ENCODE measurements around the gene MAGEB1.

Gene MAGEB1

DNA sequence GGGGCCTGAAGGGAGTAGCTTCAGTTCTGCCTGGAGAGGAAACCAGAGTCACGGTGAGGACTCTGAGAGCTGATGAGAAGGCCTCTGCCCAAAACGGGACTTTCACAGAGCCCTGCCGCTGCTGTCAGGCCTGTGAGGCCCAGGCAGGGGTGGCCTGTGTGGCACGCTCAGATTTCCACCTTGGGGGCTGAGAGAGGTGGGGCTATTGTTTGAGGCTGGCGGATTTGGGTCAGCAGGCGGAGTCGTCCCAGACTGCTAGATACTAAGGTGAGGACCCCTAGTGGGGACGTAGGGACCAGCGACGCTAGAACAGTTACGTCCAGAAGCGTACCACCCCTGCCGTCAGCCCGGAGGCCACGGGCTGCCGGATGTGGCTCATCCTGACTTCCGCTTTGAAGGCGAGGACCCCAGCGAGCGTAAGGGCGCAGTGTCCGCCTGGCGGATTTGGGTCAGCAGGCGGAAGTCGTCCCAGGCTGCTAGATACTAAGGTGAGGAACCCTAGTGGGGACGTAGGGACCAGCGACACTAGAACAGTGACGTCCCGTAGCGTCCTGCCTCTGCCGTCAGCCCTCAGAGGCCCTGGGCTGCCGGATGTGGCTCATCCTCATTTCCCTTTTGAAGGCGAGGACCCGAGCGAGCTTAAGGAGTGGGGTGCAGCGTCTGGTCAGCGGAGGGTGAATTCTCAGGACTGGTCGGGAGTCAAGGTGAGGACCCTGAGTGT, at the start of gene MAGEB1:
TSS of gene MAGEB1 (plus strand) at position 378 of the 721 bp plus-strand sequence. CDS start 3,348 bp downstream, outside the sequence.
- TF ChIP-seq, protein P1, sequence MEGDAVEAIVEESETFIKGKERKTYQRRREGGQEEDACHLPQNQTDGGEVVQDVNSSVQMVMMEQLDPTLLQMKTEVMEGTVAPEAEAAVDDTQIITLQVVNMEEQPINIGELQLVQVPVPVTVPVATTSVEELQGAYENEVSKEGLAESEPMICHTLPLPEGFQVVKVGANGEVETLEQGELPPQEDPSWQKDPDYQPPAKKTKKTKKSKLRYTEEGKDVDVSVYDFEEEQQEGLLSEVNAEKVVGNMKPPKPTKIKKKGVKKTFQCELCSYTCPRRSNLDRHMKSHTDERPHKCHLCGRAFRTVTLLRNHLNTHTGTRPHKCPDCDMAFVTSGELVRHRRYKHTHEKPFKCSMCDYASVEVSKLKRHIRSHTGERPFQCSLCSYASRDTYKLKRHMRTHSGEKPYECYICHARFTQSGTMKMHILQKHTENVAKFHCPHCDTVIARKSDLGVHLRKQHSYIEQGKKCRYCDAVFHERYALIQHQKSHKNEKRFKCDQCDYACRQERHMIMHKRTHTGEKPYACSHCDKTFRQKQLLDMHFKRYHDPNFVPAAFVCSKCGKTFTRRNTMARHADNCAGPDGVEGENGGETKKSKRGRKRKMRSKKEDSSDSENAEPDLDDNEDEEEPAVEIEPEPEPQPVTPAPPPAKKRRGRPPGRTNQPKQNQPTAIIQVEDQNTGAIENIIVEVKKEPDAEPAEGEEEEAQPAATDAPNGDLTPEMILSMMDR (IDR thresholded peaks at IDR 0.05; ENCODE audit: low read depth, low read length, missing control alignments) = no peak
- H3K4me3 ChIP-seq (ENCODE audit: low read depth, low read length) = no peak within 1 kb of the TSS
- in situ Hi-C loops (cut with HindIII; ENCODE audit: low sequenced_read_pairs) = no loop called here
- DNase-seq (ENCODE audit: low read depth) = no peak

GRCh38 chrX:30212172-30212571, 34.8 kb upstream of the MAGEB1 start:
- no peak for DNase-seq (ENCODE audit: low read depth)
- TF ChIP-seq, protein P1 (IDR thresholded peaks at IDR 0.05; ENCODE audit: low read depth, low read length, missing control alignments) = no peak
- in situ Hi-C loops (cut with HindIII; ENCODE audit: low sequenced_read_pairs) = no loop called here
- H3K4me3 ChIP-seq (ENCODE audit: low read depth, low read length) = no peak overlapping the region

GRCh38 chrX:30215357-30215843, 31.5 kb upstream of the MAGEB1 start, which contains the start of gene MAGEB2:
TSS of gene MAGEB2 (plus strand) at chrX:30215563. CDS start at chrX:30218581, 3,018 bp downstream.
- DNase-seq (ENCODE audit: low read depth) = no peak
- in situ Hi-C loops (cut with HindIII; ENCODE audit: low sequenced_read_pairs) = no loop called here
- no peak within 1 kb of the TSS for H3K4me3 ChIP-seq (ENCODE audit: low read depth, low read length)
- TF ChIP-seq, protein P1 (IDR thresholded peaks at IDR 0.05; ENCODE audit: low read depth, low read length, missing control alignments) = no peak

DNA sequence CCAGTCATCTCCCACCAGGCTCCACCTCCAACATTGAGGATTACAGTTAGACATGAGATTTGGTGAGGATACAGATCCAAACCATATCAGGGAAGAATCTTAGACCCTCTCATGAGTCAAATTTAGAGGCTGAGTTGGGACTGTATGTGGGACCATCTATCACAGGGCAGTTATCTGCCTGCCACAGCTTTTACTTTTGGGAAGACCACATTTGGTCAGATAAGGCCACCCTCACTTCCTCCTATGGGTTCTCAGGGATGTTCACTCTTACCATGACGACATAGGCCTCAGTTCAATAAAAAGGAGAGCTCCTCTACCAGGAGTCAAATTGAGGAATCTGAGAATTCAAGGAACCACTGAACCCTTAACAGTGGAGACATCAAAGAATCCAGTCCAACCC, 29.5 kb upstream of the MAGEB1 start:
- no peak overlapping the region for H3K4me3 ChIP-seq (ENCODE audit: low read depth, low read length)
- in situ Hi-C loops (cut with HindIII; ENCODE audit: low sequenced_read_pairs) = no loop called here
- TF ChIP-seq, protein P1 (IDR thresholded peaks at IDR 0.05; ENCODE audit: low read depth, low read length, missing control alignments) = no peak
- no peak for DNase-seq (ENCODE audit: low read depth)

DNA sequence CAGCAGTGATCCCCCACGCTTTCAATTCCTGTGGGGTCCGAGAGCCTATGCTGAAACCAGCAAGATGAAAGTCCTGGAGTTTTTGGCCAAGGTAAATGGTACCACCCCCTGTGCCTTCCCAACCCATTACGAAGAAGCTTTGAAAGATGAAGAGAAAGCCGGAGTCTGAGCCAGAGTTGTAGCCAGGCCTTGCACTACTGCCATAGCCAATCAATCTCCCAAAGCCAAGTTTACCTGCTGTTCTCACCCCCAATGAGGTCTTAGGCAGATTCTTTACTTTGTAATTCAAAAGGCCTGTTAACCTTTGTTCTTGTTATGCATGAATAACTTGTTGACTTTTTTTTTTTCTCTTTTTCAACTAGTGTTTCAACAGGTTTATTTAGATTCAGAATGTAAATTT, 27.6 kb upstream of the MAGEB1 start:
- TF ChIP-seq, protein P1 (IDR thresholded peaks at IDR 0.05; ENCODE audit: low read depth, low read length, missing control alignments) = no peak
- H3K4me3 ChIP-seq (ENCODE audit: low read depth, low read length) = no peak overlapping the region
- no peak for DNase-seq (ENCODE audit: low read depth)
- in situ Hi-C loops (cut with HindIII; ENCODE audit: low sequenced_read_pairs) = no loop called here

DNA sequence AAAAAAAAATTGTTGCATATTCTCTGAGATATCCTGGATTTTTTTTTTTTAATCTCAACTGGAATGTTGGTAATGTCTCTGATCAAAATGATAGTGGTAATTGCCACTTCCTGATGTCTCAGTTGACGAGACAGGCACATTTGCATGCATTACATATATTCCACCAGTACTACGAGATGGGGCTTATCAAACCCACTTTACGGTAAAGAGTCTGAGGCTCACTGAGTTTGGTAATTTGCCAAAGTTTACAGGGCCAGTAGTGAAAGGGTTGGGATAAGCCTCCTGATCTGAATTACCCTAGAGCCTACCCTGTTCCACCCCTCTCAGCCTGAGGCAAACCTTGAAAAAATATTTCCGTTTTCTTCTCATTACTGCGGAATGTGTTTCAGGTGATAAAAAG, 26.3 kb upstream of the MAGEB1 start:
- TF ChIP-seq, protein P1 (IDR thresholded peaks at IDR 0.05; ENCODE audit: low read depth, low read length, missing control alignments) = no peak
- DNase-seq (ENCODE audit: low read depth) = no peak
- in situ Hi-C loops (cut with HindIII; ENCODE audit: low sequenced_read_pairs) = no loop called here
- no peak overlapping the region for H3K4me3 ChIP-seq (ENCODE audit: low read depth, low read length)
